Measurements from ENCODE around the gene DDO.
A peak's percentile ranks its signal among the peaks of the same experiment; 100 is the strongest.

DDO gene

GRCh38 chr6:110421749-110422443 is 6.5 kb upstream of the DDO start:
- DNase-seq: peak in 2 of 58 donors; percentile 2 to 9

DNA sequence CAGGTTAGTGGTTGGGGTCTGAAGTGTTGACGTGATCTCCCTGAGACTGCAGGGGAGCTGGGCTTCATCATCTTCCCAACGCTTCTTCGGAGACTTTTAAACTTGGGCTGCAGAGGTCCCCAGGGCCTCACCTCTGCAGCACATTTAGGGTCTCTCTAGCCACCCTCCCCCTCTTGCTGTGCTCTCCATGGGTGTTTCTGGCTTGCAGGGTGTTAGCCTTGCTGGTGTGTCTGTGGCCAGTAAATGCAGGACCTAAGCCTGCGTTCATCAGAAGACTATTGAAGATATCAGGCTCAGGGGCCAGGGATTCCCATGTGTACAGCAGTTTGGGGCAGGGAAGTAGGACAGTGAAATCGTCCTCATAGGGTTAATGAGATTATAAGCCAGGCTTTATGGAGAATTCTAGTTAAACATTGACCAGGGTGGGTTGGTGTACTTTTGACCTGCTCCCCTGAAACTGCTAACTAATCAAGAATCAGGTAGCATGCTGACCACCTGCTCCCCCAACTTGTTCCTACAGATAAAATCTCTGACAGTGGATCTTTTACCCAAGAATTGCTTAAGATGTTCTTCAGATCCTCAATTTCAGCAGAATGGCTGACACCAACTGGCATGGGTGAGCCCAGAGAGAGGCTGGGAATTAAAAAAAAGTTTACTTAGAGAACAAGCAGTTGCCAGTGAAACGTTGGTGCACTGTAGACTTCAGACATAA is 3.8 kb upstream of the DDO start:
- no peak for DNase-seq

DNA sequence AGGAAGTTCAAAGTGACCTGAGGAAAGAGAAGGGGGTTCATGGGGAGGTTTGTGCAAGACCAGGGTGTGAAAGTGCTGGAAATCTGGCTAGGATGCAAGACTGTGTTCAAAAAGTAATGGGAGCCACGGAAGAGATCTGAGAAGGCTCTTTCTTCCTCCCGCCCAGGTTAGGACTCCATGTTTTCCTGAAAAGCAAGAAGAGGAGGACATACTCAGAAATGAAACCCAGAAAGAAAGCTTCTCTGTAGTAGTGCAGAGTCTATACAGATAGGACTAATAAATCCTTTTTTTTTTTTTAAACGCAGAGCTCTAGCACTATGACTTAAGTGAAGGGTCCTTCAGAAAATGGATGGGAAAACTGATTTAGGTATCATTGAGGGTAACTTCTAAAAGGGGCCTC is 3.2 kb upstream of the DDO start:
- no peak for DNase-seq

GRCh38 chr6:110414669-110415068 is 706 bp downstream of the DDO start:
- DNase-seq: peak in 3 of 58 donors; percentile 3 to 28 (median 20)

- DNase-seq: no peak
Measured at GRCh38 chr6:110412360-110412759, 3.0 kb downstream of the DDO start.

DNA sequence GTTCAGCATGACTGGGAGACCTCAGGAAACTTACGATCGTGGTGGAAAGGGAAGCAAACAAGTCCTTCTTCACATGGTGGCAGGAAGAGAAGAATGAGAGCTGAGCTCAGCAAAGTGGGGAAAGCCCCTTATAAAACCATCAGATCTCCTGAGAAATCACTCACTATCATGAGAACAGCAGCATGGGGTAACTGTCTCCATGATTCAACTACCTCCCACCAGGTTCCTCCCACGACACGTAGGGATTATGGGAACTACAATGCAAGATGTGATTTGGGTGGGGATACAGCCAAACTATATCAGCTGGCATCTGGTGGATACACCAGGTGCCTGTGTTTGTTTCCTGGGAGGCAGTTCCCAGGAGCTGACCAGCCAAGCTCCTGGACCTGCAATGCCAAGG is 4.9 kb downstream of the DDO start:
- no peak for DNase-seq

GRCh38 chr6:110409794-110410193 is 5.6 kb downstream of the DDO start:
- DNase-seq: no peak

- peak in 1 of 58 donors; percentile 9 for DNase-seq
Measured at GRCh38 chr6:110408901-110409300, 6.5 kb downstream of the DDO start.

DNA sequence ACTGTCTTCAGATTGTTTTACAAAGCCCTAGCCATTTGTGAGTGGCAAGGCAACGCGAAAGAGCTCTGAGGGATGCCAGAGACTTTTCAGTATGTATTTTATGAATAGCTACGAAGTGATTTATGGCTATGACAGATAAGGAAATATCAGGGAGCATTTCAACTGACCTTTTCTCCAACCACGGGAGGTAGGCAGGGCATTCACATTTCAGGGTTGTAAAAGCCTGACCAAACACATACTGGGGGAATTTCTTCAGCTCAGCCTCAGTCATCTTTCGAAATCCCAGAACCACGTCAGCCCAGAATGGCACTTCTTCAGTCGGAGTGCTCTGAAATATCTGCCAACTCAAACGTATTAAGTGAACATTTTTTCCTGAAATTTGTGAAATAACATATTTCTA is 10.8 kb downstream of the DDO start:
- DNase-seq: no peak

DNA sequence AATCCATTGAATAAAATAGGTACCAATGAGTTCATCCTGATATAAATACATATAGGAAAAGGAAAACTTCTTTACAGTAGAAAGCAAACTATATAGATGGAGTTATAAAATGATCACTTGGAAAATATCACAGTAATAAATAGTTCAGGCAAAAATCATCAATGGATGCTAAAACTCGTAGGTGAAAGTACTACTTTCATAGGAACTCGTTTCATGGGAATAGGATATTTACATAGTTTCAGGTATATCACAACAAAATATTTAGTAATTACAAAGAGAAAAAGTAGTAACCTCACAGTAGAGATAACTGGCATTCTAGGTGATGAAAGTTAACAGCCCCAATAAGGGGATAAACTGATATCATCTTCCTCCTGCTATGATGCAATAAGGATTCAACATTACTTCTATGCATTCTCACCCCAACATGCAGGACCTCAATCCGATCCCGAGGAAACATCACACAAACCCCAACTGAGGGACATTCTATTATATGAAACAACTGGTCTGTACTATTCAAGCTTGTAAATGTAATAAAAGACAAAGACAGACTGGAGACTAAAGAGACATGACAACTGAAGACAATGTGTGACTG is 13.7 kb downstream of the DDO start:
- DNase-seq: no peak

DNA sequence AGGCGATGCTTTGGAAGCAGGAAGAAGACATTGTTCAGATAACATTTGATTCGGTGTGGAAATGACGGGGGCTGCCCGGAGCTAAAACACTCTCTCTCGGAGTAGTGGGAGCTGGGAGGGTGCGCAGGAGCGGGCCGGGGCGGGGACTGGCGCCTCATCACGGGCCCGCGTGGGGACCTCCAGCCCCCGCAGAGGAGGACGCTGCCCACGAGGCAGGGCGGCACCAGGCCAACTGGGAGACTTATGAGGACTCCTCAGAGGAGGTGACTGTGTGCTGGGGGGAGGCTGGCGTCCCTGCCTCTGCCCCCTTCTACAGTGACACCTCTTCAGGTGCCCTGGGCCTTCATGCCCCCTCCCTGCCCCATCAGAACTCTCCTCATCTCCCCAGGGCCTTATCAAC is 15.2 kb downstream of the DDO start:
- DNase-seq: no peak

GRCh38 chr6:110399219-110400071 is 15.9 kb downstream of the DDO start:
- DNase-seq: peak in 1 of 58 donors; percentile 11

- no peak for DNase-seq
Measured at GRCh38 chr6:110398778-110399177, 16.6 kb downstream of the DDO start.

- peak in 19 of 58 donors; percentile 5 to 61 (median 15) for DNase-seq
Measured at GRCh38 chr6:110395221-110395620, 20.2 kb downstream of the DDO start.

DNA sequence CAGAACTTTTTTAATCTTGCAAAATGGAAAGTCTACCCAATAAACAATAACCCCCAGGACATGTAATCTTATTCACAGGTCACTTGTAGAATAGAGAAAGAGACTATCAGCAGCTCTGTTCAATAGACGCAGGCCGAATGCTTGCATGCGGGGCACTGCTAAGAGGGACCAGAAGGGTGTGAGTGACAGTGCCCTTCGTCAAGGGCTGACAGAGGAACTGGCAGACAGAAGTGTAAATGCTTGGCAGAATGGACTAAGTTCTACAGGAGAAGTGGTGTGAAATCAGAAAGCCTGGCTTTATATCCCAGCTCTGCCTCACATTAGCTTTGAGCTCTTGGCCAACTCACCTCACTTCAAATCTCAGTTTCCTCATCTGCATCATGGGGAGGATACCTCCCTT is 21.0 kb downstream of the DDO start:
- no peak for DNase-seq

DNA sequence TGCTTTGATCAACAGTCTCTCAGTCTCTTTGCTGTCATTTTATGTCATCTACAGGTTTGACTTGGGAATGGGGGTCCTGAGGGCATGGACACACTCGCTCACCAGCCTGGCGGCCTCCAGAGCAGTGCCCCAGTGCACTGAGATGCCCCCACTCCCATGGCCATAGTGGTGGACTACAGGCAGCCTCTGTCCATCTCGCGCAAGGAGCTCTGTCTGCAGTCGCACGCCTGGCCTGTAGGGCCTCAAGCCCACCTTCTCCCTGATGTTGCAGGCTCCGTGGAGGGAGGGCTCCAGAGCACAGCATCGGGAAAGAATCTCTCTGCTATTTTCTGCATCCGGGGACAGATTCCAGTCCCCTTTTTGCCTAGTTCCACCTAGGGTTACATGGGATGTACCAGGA is 22.6 kb downstream of the DDO start:
- no peak for DNase-seq

DNA sequence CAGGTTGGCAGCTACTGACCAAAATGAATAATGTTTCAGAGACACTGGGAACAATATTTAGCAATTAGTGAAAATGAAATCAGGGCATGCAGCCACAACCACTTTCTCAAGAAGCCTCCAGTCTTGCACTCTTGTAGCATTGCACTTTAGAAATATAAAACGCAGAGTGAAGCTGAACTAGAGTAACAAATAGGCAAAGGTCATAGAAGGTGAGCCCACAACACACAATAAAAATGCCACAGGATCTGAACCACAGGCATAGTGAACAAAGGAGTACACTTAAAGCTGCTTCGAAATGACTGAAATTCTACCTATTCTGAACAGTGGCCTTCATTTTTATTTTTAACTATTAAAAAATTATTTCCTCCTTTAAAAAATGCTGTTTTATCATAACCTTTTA is 25.0 kb downstream of the DDO start:
- DNase-seq: no peak

DNA sequence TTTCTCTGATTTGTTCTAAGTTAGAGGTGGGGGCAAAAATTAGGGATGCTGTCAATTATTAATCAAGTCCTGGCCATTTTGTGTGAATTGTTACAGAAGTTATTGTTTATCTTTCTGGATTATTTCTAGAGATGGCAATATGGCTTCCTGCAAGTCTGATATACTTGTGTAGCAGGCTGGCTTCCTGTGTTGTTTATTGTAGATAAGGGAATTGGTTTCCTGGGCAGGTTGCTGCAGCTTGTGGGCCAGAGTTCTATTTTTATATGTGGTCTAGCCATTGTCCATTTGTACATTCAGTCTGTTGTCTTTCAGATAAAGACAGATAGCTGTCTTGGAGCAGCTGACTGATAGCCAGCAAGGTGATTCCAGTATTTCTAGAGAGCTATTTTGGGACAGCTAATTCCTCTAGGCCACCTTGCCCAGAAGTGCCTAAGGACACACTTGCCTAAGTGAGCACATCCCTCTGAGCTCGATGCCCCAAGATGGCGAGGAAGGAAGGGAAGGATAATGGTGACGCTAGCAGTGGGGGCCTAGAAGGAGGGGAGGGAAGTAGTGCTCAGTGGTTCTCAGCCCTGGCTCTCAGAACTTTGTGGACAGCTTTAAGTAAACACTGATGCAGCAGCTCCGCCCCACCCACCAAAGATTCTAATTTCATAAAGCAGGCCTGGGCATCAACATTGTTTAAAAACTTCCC is 25.5 kb downstream of the DDO start:
- no peak for DNase-seq

- no peak for DNase-seq
Measured at GRCh38 chr6:110387986-110388385, 27.4 kb downstream of the DDO start.

GRCh38 chr6:110385458-110385863 is 29.9 kb downstream of the DDO start:
- DNase-seq: no peak

- DNase-seq: no peak
Measured at GRCh38 chr6:110378552-110378951, 36.8 kb downstream of the DDO start.

Data from anterior cingulate cortex (tissue), 58 donors.